Measurements from ENCODE around the gene HAUS6.

HAUS6 gene

DNA sequence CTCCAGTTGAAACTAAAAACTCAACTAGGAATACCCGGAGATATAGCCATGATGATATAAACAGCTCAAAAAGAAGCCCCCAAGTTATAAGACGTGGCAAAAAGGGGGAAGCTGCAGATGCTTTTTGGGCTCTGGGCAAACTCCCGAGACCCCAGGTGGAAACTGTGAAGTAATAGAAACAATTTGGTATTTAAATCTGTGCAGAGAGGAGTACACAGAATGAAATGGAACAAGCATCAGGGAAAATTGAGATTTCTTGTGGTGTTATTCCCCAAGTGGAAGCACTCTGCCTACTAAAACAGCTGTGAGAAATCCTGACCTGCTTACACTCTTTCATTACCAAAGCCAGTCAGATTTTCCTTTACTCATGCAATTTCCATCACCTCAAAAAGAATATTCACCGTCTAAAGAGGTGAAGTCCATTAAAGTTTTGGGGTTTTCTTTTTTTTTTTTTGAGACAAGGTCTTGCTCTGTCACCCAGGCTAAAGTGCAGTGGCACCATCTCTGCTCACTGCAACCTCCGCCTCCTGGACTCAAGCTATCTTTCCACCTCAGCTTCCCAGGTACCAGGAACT lies 93.2 kb downstream of the HAUS6 start:
- Histone ChIP-seq H3K4me2 (no peak overlapping the region), H3K79me2 (ENCODE audit: insufficient read depth, low read depth) (no peaks in the 10 kb centered on the region), H3K4me1 (ENCODE audit: low read depth, poor library complexity, severe bottlenecking) (no peaks in the 10 kb centered on the region), H3K4me3 (IDR thresholded peaks at IDR 0.05; ENCODE audit: insufficient read depth, low read depth, low read length) (no peak overlapping the region), H3K27ac (no peak overlapping the region), H3K27me3 (ENCODE audit: insufficient read depth, low read depth) (no peaks in the 10 kb centered on the region), H3K36me3 (ENCODE audit: insufficient read depth) (no peaks in the 10 kb centered on the region), H2AFZ (ENCODE audit: low read depth) (no peak overlapping the region), H4K20me1 (ENCODE audit: insufficient read depth) (no peaks in the 10 kb centered on the region), H3K9ac (no peak overlapping the region)
- TF ChIP-seq, protein P1, sequence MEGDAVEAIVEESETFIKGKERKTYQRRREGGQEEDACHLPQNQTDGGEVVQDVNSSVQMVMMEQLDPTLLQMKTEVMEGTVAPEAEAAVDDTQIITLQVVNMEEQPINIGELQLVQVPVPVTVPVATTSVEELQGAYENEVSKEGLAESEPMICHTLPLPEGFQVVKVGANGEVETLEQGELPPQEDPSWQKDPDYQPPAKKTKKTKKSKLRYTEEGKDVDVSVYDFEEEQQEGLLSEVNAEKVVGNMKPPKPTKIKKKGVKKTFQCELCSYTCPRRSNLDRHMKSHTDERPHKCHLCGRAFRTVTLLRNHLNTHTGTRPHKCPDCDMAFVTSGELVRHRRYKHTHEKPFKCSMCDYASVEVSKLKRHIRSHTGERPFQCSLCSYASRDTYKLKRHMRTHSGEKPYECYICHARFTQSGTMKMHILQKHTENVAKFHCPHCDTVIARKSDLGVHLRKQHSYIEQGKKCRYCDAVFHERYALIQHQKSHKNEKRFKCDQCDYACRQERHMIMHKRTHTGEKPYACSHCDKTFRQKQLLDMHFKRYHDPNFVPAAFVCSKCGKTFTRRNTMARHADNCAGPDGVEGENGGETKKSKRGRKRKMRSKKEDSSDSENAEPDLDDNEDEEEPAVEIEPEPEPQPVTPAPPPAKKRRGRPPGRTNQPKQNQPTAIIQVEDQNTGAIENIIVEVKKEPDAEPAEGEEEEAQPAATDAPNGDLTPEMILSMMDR (conservative IDR thresholded peaks at IDR 0.05; ENCODE audit: low read depth, low read length): no peak
